HG03571 (cell line): Measurements from ENCODE around the gene SLC26A6.

ENCODE experiments used
- ATAC-seq: cut with Tn5 transposase; IDR thresholded peaks from one replicate; pipeline ENCODE4 v1.9.1; 2021; ENCODE audit not compliant: unreplicated experiment

SLC26A6 gene

GRCh38 chr3:48581621-48582481 lies 53.4 kb downstream of the SLC26A6 start:
- ATAC-seq, result no peak

- ATAC-seq, result no peak
These were observed 58.6 kb downstream of the SLC26A6 start for GRCh38 chr3:48576647-48577046.
